Measurements from ENCODE around the gene CAMLG. TPM values are rescaled to one million over a fixed set of nuclear protein-coding genes. Genes with fewer than 3 reads are reported as not detected.

Gene CAMLG
- total and polyA plus RNA-seq, 7 donors, result 27.0 to 81.3 (median 60.5) TPM

DNA sequence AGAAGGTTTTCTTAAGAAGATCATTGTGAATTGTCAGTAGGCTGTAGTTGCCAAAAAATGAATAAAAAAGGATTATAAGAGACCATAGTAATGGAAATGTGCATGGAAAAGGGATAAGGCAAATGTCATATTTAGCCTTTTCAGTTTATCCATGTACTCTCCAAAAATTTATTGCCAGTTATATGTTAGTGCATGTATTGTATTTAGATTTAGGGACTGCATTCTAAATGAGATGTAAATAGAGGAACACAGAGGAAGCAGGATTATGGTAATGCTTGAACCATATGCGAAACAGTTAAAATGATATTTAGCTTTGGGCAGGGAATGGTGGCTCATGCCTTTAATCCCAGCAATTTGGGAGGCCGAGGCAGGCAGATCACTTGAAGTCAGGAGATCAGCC lies 53.2 kb downstream of the CAMLG start:
- Histone ChIP-seq H3K4me1 (no peaks in the 10 kb centered on the region), H3K4me3 (no peak overlapping the region), H3K27ac (no peak overlapping the region), H3K36me3 (peaks cover 14 to 94% (median 42%) of the 10 kb centered on the region in 4 donors), H3K27me3 (no peaks in the 10 kb centered on the region), H3K9me3 (no peaks in the 10 kb centered on the region)
- intact Hi-C loops (cut with DNase I), result no loop called here
- 94 to 97% methylated on average over 2 of the region's 2 CpGs for WGBS, 2 donors
- TF ChIP-seq EP300 (IDR thresholded peaks at IDR 0.05) (no peak), POLR2AphosphoS5 (IDR thresholded peaks at IDR 0.05) (no peak), POLR2A (IDR thresholded peaks at IDR 0.05) (no peak)
- TF ChIP-seq, protein P1, sequence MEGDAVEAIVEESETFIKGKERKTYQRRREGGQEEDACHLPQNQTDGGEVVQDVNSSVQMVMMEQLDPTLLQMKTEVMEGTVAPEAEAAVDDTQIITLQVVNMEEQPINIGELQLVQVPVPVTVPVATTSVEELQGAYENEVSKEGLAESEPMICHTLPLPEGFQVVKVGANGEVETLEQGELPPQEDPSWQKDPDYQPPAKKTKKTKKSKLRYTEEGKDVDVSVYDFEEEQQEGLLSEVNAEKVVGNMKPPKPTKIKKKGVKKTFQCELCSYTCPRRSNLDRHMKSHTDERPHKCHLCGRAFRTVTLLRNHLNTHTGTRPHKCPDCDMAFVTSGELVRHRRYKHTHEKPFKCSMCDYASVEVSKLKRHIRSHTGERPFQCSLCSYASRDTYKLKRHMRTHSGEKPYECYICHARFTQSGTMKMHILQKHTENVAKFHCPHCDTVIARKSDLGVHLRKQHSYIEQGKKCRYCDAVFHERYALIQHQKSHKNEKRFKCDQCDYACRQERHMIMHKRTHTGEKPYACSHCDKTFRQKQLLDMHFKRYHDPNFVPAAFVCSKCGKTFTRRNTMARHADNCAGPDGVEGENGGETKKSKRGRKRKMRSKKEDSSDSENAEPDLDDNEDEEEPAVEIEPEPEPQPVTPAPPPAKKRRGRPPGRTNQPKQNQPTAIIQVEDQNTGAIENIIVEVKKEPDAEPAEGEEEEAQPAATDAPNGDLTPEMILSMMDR (IDR thresholded peaks at IDR 0.05), result no peak
- no peak for DNase-seq

DNA sequence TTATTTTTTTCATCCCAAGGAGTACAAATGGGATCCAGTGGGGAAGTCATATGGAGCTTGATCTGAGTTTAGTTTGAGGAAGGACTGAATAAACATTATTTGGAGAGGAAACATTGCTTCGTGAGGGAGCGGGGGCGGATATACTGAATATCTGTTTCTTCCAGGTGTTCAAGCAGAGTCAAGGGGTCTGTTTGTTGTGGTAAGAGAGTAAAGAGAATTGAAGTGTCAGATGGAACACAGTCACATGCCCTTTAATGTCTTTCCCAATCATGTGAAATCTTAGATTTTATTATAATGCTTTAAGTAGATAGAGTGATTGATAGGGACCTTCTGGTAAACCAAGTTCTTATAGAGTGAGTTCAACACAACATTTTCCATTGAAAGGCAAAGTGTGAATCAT lies 53.9 kb downstream of the CAMLG start:
- peaks cover 14 to 94% (median 43%) of the 10 kb centered on the region in 4 donors for H3K36me3 ChIP-seq
- H3K27me3 ChIP-seq, result no peaks in the 10 kb centered on the region
- no peak overlapping the region for H3K4me3 ChIP-seq
- DNase-seq, result no peak
- H3K27ac ChIP-seq, result no peak overlapping the region
- intact Hi-C loops (cut with DNase I), result no loop called here
- TF ChIP-seq POLR2A (IDR thresholded peaks at IDR 0.05), result no peak
- WGBS, 2 donors, result 85 to 94% methylated on average over 3 of the region's 3 CpGs
- no peaks in the 10 kb centered on the region for H3K9me3 ChIP-seq
- H3K4me1 ChIP-seq, result no peaks in the 10 kb centered on the region

DNA sequence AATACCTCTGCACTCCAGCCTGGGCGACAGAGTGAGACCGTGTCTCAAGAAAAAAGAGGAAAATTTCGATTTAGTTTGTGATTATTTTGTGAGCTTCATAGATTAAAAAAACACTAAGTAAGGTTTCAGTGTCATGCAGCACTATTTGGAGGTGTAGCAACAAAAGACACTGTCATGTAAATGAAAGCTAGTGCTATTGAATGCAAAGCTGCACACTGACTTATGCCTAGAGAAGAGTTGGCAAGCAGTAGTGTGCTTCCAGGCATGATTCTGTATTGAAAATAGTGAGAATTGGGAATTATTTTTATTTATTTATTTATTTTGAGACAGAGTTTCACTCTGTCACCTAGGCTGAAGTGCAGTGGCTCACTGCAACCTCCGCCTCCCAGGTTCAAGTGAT lies 54.8 kb downstream of the CAMLG start:
- TF ChIP-seq POLR2AphosphoS5 (IDR thresholded peaks at IDR 0.05), result no peak
- TF ChIP-seq, protein P1 (IDR thresholded peaks at IDR 0.05), result no peak
- TF ChIP-seq EP300 (IDR thresholded peaks at IDR 0.05), result no peak
- TF ChIP-seq POLR2A (IDR thresholded peaks at IDR 0.05), result no peak
- WGBS, 2 donors, result 93 to 95% methylated on average over 4 of the region's 4 CpGs
- no peaks in the 10 kb centered on the region for H3K4me1 ChIP-seq
- H3K27me3 ChIP-seq, result no peaks in the 10 kb centered on the region
- DNase-seq, result no peak
- H3K36me3 ChIP-seq, result peaks cover 16 to 98% (median 49%) of the 10 kb centered on the region in 4 donors
- intact Hi-C loops (cut with DNase I), result no loop called here
- H3K27ac ChIP-seq, result no peak overlapping the region
- no peaks in the 10 kb centered on the region for H3K9me3 ChIP-seq
- no peak overlapping the region for H3K4me3 ChIP-seq

DNA sequence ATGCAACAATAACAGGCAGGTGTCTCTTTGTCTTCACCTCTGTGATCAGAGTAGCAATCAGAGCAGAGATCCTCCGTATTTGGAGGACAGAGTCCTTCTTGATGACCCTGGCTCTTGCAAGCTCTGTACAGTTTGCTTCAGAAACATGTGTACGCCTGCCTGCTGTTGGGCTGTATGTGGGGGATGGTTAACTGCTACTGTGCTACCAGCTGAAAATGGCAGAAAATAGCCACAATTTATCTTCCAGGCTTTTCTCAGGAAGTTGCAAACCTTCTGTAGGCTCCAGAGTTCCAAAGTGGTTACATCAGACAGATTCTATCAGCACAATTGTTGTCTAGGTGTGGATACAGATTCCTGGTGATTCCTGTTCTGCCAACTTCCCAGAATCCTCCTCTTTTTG lies 55.7 kb downstream of the CAMLG start:
- Histone ChIP-seq H3K4me3 (no peak overlapping the region), H3K9me3 (no peaks in the 10 kb centered on the region), H3K36me3 (peaks cover 17 to 100% (median 54%) of the 10 kb centered on the region in 4 donors), H3K27ac (no peak overlapping the region), H3K27me3 (no peaks in the 10 kb centered on the region), H3K4me1 (no peaks in the 10 kb centered on the region)
- intact Hi-C loops (cut with DNase I), result no loop called here
- 86 to 96% methylated on average over 2 of the region's 2 CpGs for WGBS, 2 donors
- no peak for DNase-seq
- TF ChIP-seq POLR2A (IDR thresholded peaks at IDR 0.05) (no peak), EP300 (IDR thresholded peaks at IDR 0.05) (no peak), POLR2AphosphoS5 (IDR thresholded peaks at IDR 0.05) (no peak)
- TF ChIP-seq, protein P1 (IDR thresholded peaks at IDR 0.05), result no peak

DNA sequence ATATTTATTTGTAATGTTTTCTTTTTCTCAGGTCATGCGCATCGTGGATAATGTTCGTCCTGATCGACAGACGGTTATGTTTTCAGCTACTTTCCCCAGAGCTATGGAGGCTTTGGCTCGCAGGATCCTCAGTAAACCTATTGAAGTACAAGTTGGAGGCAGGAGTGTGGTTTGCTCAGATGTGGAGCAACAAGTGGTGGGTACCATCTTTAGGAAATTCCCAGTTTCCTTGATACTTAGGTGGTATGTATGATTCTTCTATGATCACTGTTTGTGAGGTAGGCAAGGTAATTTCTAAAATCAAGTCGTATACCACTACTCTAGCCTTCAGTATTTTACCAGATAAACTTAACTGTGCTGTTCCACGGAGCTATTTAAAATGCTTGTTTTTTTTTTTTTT lies 56.5 kb downstream of the CAMLG start:
- 95 to 96% methylated on average over 8 of the region's 8 CpGs for WGBS, 2 donors
- Histone ChIP-seq H3K36me3 (peaks cover 16 to 100% (median 52%) of the 10 kb centered on the region in 4 donors), H3K4me3 (no peak overlapping the region), H3K27ac (no peak overlapping the region), H3K9me3 (no peaks in the 10 kb centered on the region), H3K4me1 (no peaks in the 10 kb centered on the region), H3K27me3 (no peaks in the 10 kb centered on the region)
- intact Hi-C loops (cut with DNase I), result no loop called here
- TF ChIP-seq EP300 (IDR thresholded peaks at IDR 0.05) (no peak), POLR2AphosphoS5 (IDR thresholded peaks at IDR 0.05) (no peak)
- TF ChIP-seq, protein P1 (IDR thresholded peaks at IDR 0.05), result no peak
- DNase-seq, result no peak
